H9 (cell line): ENCODE results near the gene TLE4. TPM values are rescaled to one million over a fixed set of nuclear protein-coding genes. Genes with fewer than 3 reads are reported as not detected.

ENCODE experiments used
- DNase-seq: peaks from one replicate; pipeline ENCODE4 v3.0.0-alpha.2; 2017
- H2AFZ ChIP-seq: one replicate; pipeline ENCODE4 v1.6.1; 2013; ENCODE audit warnings: mild to moderate bottlenecking, low read length, control low read depth, moderate library complexity
- H2AK5ac ChIP-seq: 2 replicates; pipeline ENCODE4 v1.6.1; 2013; ENCODE audit warnings: low read length, control low read depth, mixed read lengths; ENCODE audit not compliant: insufficient read length
- H2BK120ac ChIP-seq: one replicate; pipeline ENCODE4 v1.6.1; 2013; ENCODE audit warnings: low read depth, mild to moderate bottlenecking, low read length, control low read depth, inconsistent platforms; ENCODE audit not compliant: poor library complexity, severe bottlenecking
- H2BK12ac ChIP-seq: 2 replicates; pipeline ENCODE4 v1.6.1; 2013; ENCODE audit warnings: low read length, control low read depth, mixed read lengths, low read depth; ENCODE audit not compliant: insufficient read length
- H2BK15ac ChIP-seq: 2 replicates; pipeline ENCODE4 v1.6.1; 2013; ENCODE audit warnings: low read depth, low read length, control low read depth
- H2BK20ac ChIP-seq: one replicate; pipeline ENCODE4 v1.6.1; 2013; ENCODE audit warnings: low read depth, mild to moderate bottlenecking, low read length, control low read depth, inconsistent platforms; ENCODE audit not compliant: poor library complexity, severe bottlenecking
- H2BK5ac ChIP-seq: 2 replicates; pipeline ENCODE4 v1.6.1; 2013; ENCODE audit warnings: low read length, control low read depth, mixed read lengths; ENCODE audit not compliant: insufficient read length
- H3K14ac ChIP-seq: 2 replicates; pipeline ENCODE4 v1.6.1; 2013; ENCODE audit warnings: low read length, control low read depth; ENCODE audit not compliant: insufficient read depth
- H3K18ac ChIP-seq: 2 replicates; pipeline ENCODE4 v1.6.1; 2013; ENCODE audit warnings: low read depth, mild to moderate bottlenecking, mixed read lengths, low read length, control low read depth; ENCODE audit not compliant: insufficient read length
- H3K23ac ChIP-seq: 2 replicates; pipeline ENCODE4 v1.6.1; 2013; ENCODE audit warnings: low read length, control low read depth, mixed read lengths, low read depth; ENCODE audit not compliant: insufficient read length
- H3K23me2 ChIP-seq: 2 replicates; pipeline ENCODE4 v1.6.1; 2013; ENCODE audit warnings: low read depth, mild to moderate bottlenecking, mixed read lengths, low read length, control low read depth; ENCODE audit not compliant: insufficient read length, poor library complexity, severe bottlenecking
- H3K27ac ChIP-seq: 2 replicates; pipeline ENCODE4 v1.5.1; 2013; ENCODE audit warnings: low read length, control low read depth, mixed read lengths, low read depth; ENCODE audit not compliant: insufficient read length
- H3K27me3 ChIP-seq: 2 replicates; pipeline ENCODE4 v1.6.1; 2013; ENCODE audit warnings: low read length, control low read depth, inconsistent platforms; ENCODE audit not compliant: insufficient read depth
- H3K4ac ChIP-seq: 2 replicates; pipeline ENCODE4 v1.6.1; 2013; ENCODE audit warnings: low read depth, mild to moderate bottlenecking, control low read depth, inconsistent platforms, low read length, moderate library complexity
- H3K4me1 ChIP-seq: 2 replicates; pipeline ENCODE4 v1.6.1; 2013; ENCODE audit warnings: low read length, control low read depth, inconsistent platforms; ENCODE audit not compliant: insufficient read depth
- H3K4me2 ChIP-seq: 2 replicates; pipeline ENCODE4 v1.6.1; 2013; ENCODE audit warnings: low read length, control low read depth, mixed read lengths; ENCODE audit not compliant: insufficient read length, insufficient read depth
- H3K56ac ChIP-seq: 2 replicates; pipeline ENCODE4 v1.6.1; 2013; ENCODE audit warnings: low read depth, mild to moderate bottlenecking, mixed read lengths, low read length, control low read depth; ENCODE audit not compliant: insufficient read length
- H3K79me1 ChIP-seq: 2 replicates; pipeline ENCODE4 v1.6.1; 2013; ENCODE audit warnings: low read depth, mild to moderate bottlenecking, moderate library complexity, low read length, control low read depth, inconsistent platforms; ENCODE audit not compliant: insufficient read depth, poor library complexity, severe bottlenecking
- H3K79me2 ChIP-seq: 2 replicates; pipeline ENCODE4 v1.6.1; 2013; ENCODE audit warnings: low read length, control low read depth, inconsistent platforms; ENCODE audit not compliant: insufficient read depth
- H3K9ac ChIP-seq: 2 replicates; pipeline ENCODE4 v1.6.1; 2013; ENCODE audit warnings: low read length, control low read depth, mixed read lengths; ENCODE audit not compliant: insufficient read length; ENCODE audit errors: extremely low read depth
- H3K9me3 ChIP-seq: one replicate; pipeline ENCODE4 v1.6.1; 2013; ENCODE audit warnings: low read depth, low read length, inconsistent platforms; ENCODE audit not compliant: control insufficient read depth
- H3T11ph ChIP-seq: one replicate; pipeline ENCODE4 v1.6.1; 2013; ENCODE audit warnings: mild to moderate bottlenecking, low read length, control low read depth, inconsistent platforms
- H4K20me1 ChIP-seq: one replicate; pipeline ENCODE4 v1.6.1; 2013; ENCODE audit not compliant: control insufficient read depth, insufficient read length, insufficient read depth
- H4K5ac ChIP-seq: 2 replicates; pipeline ENCODE4 v1.6.1; 2013; ENCODE audit warnings: low read depth, mild to moderate bottlenecking, mixed read lengths, low read length, control low read depth; ENCODE audit not compliant: insufficient read length
- H4K8ac ChIP-seq: replicated peaks from 2 replicates; pipeline ENCODE4 v1.6.1; 2013; ENCODE audit warnings: low read length, control low read depth, mixed read lengths, low read depth; ENCODE audit not compliant: insufficient read length
- H4K91ac ChIP-seq: 2 replicates; pipeline ENCODE4 v1.6.1; 2013; ENCODE audit warnings: low read depth, mild to moderate bottlenecking, moderate library complexity, mixed read lengths, low read length, control low read depth; ENCODE audit not compliant: insufficient read length
- H3K27ac Mint-ChIP-seq, 3 experiments: 2 replicates in 2 of 3; 3 replicates in 1 of 3; pipeline ENCODE4 v1.8.0; 2020 to 2021; ENCODE audit warnings: mixed read lengths in 3 of 3, mild to moderate bottlenecking in 1 of 3, moderate library complexity in 1 of 3
- H3K27me3 Mint-ChIP-seq: 2 replicates; pipeline ENCODE4 v1.8.0; 2021; ENCODE audit warnings: low read depth, mild to moderate bottlenecking, moderate library complexity, mixed read lengths
- H3K36me3 Mint-ChIP-seq, 3 experiments: 2 replicates in 2 of 3; 3 replicates in 1 of 3; pipeline ENCODE4 v1.8.0; 2020 to 2021; ENCODE audit warnings: low read depth in 3 of 3, mixed read lengths in 3 of 3; ENCODE audit not compliant: insufficient read depth in 1 of 3
- H3K4me1 Mint-ChIP-seq, 2 experiments: 2 replicates each; pipeline ENCODE4 v1.8.0; 2020; ENCODE audit warnings: mixed read lengths in 2 of 2
- H3K4me3 Mint-ChIP-seq, 2 experiments: 2 replicates in 1 of 2; 3 replicates in 1 of 2; pipeline ENCODE4 v1.8.0; 2020 to 2021; ENCODE audit warnings: mild to moderate bottlenecking in 2 of 2, mixed read lengths in 2 of 2, moderate library complexity in 1 of 2
- H3K9me3 Mint-ChIP-seq, 2 experiments: 2 replicates in 1 of 2; 3 replicates in 1 of 2; pipeline ENCODE4 v1.8.0; 2020; ENCODE audit warnings: mild to moderate bottlenecking in 2 of 2, mixed read lengths in 2 of 2, moderate library complexity in 1 of 2
- WGBS: extraction: QIAGEN DNeasy Blood & Tissue Kit; methylation state at CpG from one replicate; pipeline ENCODE4 v1.1.7; 2013; ENCODE audit warnings: missing lambda C conversion rate, low lambda C conversion rate, mixed read lengths; ENCODE audit not compliant: insufficient read length; ENCODE audit errors: extremely low coverage; 5-methylcytosine and 5-hydroxymethylcytosine counted together
- total RNA-seq: library from RNA; stranded (reverse); gene quantifications from 2 replicates; pipeline ENCODE4 v1.2.1, GENCODE V29; 2021
- TF ChIP-seq, protein P1 (sequence below): fragments of 200-600 bp; sonication (generic); conservative IDR thresholded peaks from 3 replicates; pipeline ENCODE4 v1.8.0; 2021; ENCODE audit warnings: antibody characterized with exemption, mild to moderate bottlenecking

The TLE4 gene
- total RNA-seq, 1 experiment from 2014 or later = 35.1 TPM

DNA sequence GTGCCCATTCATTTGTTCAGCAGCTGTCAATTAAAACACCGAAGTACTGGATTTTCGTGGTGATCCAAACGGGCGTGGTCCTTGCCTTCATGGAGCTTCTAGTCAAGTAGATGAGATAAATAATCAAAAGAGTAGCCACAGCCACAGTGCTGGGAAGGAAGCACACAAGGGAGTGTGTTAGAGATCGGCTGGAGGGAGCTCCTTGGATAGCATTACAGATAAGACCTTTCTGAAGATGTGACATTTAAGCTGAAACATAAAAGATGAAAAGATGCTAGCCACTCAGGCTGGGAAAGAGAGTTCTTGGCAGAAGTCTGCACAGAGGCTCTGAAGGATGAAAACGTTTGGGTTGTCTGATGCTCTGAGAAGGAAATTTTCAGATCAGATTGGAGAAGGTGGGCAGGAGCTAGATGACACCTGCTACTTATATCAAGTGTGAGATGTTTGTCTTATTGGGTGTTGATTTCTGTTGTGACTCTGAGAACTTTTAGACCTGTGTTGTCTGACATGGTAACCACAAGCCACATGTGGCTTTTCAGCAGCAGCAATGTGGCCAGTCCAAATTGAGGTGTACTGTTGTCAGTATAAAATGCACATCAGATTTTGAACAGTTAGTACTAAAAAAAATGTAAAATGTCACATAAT lies 123.9 kb downstream of the TLE4 start:
- Mint-ChIP-seq H3K4me3 (no peak overlapping the region), H3K4me1 (peaks cover 71 to 76% of the 10 kb centered on the region in 2 experiments)
- peaks cover 10% of the 10 kb centered on the region; the same call in 1 of the 2 replicates for H3K4me1 ChIP-seq

More for the DNA sequence above, 123.9 kb downstream of the TLE4 start:
- Histone ChIP-seq H3K14ac (no peak overlapping the region), H2BK15ac (no peak overlapping the region), H4K20me1 (no peaks in the 10 kb centered on the region), H3K56ac (no peak overlapping the region), H3K79me1 (no peaks in the 10 kb centered on the region), H3K27me3 (no peaks in the 10 kb centered on the region), H3K23me2 (no peaks in the 10 kb centered on the region), H3T11ph (no peak overlapping the region), H4K8ac (no peak overlapping the region), H3K18ac (no peak overlapping the region), H2BK20ac (no peak overlapping the region), H3K27ac (no peak overlapping the region), H3K23ac (no peak overlapping the region), H3K4me2 (no peak overlapping the region), H3K9ac (no peak overlapping the region), H2BK5ac (no peak overlapping the region), H4K91ac (no peak overlapping the region), H3K9me3 (no peaks in the 10 kb centered on the region), H3K79me2 (no peaks in the 10 kb centered on the region), H2AK5ac (no peak overlapping the region), H2AFZ (no peak overlapping the region), H4K5ac (no peak overlapping the region), H2BK120ac (no peak overlapping the region), H3K4ac (no peak overlapping the region), H2BK12ac (no peak overlapping the region)
- Mint-ChIP-seq H3K9me3 (no peaks in the 10 kb centered on the region), H3K27ac (peak overlapping the region; percentile 14 to 92 (median 76); a peak in 5 of 7 replicates), H3K36me3 (peaks cover 0 to 6% (median 0%) of the 10 kb centered on the region in 3 experiments; a peak in 1 of 7 replicates), H3K27me3 (no peaks in the 10 kb centered on the region)
- TF ChIP-seq, protein P1, sequence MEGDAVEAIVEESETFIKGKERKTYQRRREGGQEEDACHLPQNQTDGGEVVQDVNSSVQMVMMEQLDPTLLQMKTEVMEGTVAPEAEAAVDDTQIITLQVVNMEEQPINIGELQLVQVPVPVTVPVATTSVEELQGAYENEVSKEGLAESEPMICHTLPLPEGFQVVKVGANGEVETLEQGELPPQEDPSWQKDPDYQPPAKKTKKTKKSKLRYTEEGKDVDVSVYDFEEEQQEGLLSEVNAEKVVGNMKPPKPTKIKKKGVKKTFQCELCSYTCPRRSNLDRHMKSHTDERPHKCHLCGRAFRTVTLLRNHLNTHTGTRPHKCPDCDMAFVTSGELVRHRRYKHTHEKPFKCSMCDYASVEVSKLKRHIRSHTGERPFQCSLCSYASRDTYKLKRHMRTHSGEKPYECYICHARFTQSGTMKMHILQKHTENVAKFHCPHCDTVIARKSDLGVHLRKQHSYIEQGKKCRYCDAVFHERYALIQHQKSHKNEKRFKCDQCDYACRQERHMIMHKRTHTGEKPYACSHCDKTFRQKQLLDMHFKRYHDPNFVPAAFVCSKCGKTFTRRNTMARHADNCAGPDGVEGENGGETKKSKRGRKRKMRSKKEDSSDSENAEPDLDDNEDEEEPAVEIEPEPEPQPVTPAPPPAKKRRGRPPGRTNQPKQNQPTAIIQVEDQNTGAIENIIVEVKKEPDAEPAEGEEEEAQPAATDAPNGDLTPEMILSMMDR = no peak
- DNase-seq = no peak
- no CpG with 5 or more reads among the region's 6 CpGs for WGBS
